OCI-LY1 (cell line): ENCODE data around the gene MPHOSPH8.

Experiments used
- H2AFZ ChIP-seq: fragments of 200-600 bp; sonication (generic), shearing (Covaris generic); 2 replicates; pipeline ENCODE4 v1.6.0; 2014; ENCODE audit warnings: antibody characterized with exemption, mild to moderate bottlenecking, low read length
- H3F3A ChIP-seq: fragments of 200-600 bp; sonication (generic), shearing (Covaris generic); 2 replicates; pipeline ENCODE4 v1.6.0; 2014; ENCODE audit warnings: mild to moderate bottlenecking, antibody characterized with exemption, low read length, moderate library complexity; ENCODE audit not compliant: insufficient read depth
- H3K27ac ChIP-seq: fragments of 200-600 bp; sonication (generic); 2 replicates; pipeline ENCODE4 v1.5.1; 2014; ENCODE audit warnings: low read length, mixed run types, mild to moderate bottlenecking, low read depth; ENCODE audit not compliant: poor library complexity, severe bottlenecking
- H3K27me3 ChIP-seq: fragments of 200-600 bp; sonication (generic); 2 replicates; pipeline ENCODE4 v1.6.0; 2014; ENCODE audit warnings: antibody characterized with exemption, mild to moderate bottlenecking, low read length, moderate library complexity; ENCODE audit not compliant: insufficient read depth
- H3K36me3 ChIP-seq: fragments of 200-600 bp; sonication (generic); 2 replicates; pipeline ENCODE4 v1.6.1; 2014; ENCODE audit warnings: mild to moderate bottlenecking, antibody characterized with exemption, low read length, moderate library complexity, mixed read lengths; ENCODE audit not compliant: insufficient read depth
- H3K4me1 ChIP-seq: fragments of 200-600 bp; sonication (generic); 2 replicates; pipeline ENCODE4 v1.5.1; 2014; ENCODE audit warnings: mild to moderate bottlenecking, low read length, moderate library complexity; ENCODE audit not compliant: insufficient read depth, severe bottlenecking
- H3K4me2 ChIP-seq: fragments of 200-600 bp; sonication (generic), shearing (Covaris generic); 2 replicates; pipeline ENCODE4 v1.6.1; 2014; ENCODE audit warnings: low read length
- H3K4me3 ChIP-seq: fragments of 200-600 bp; sonication (generic); 2 replicates; pipeline ENCODE4 v1.5.1; 2014; ENCODE audit warnings: low read length, low read depth, mild to moderate bottlenecking, mixed read lengths; ENCODE audit not compliant: poor library complexity, severe bottlenecking
- H3K79me2 ChIP-seq: fragments of 200-600 bp; shearing (Covaris generic); 2 replicates; pipeline ENCODE4 v1.6.1; 2016; ENCODE audit warnings: mixed run types, low read length, mixed read lengths; ENCODE audit not compliant: insufficient read depth
- H3K9ac ChIP-seq: fragments of 200-600 bp; sonication (generic), shearing (Covaris generic); 2 replicates; pipeline ENCODE4 v1.6.1; 2014; ENCODE audit warnings: mild to moderate bottlenecking, low read length, mixed read lengths
- H3K9me2 ChIP-seq: fragments of 200-600 bp; sonication (generic), shearing (Covaris generic); 2 replicates; pipeline ENCODE4 v1.6.1; 2014; ENCODE audit warnings: low read depth, mild to moderate bottlenecking, low read length, mixed read lengths
- H3K9me3 ChIP-seq: fragments of 200-600 bp; shearing (Covaris generic); 2 replicates; pipeline ENCODE4 v1.6.1; 2014; ENCODE audit warnings: low read length, mixed read lengths
- H4K20me1 ChIP-seq: fragments of 200-600 bp; sonication (generic), shearing (Covaris generic); 2 replicates; pipeline ENCODE4 v1.6.0; 2016; ENCODE audit warnings: mild to moderate bottlenecking, low read length; ENCODE audit not compliant: insufficient read depth
- CTCF ChIP-seq: fragments of 200-600 bp; sonication (generic), shearing (Covaris generic); IDR thresholded peaks from 2 replicates; pipeline ENCODE4 v1.5.1; 2017; ENCODE audit warnings: mild to moderate bottlenecking, antibody characterized with exemption, low read length, moderate library complexity, mixed read lengths
- EZH2 ChIP-seq: fragments of 200-600 bp; sonication (generic), shearing (Covaris generic); IDR thresholded peaks from 2 replicates; pipeline ENCODE4 v1.8.0; 2017; ENCODE audit warnings: borderline replicate concordance, mixed run types, mild to moderate bottlenecking, antibody characterized with exemption, low read length, moderate library complexity, mixed read lengths

Gene MPHOSPH8

GRCh38 chr13:19663416-19663979 is 30.0 kb downstream of the MPHOSPH8 start:
- Histone ChIP-seq H3F3A (no peaks in the 10 kb centered on the region), H3K4me1 (no peaks in the 10 kb centered on the region), H3K9me2 (no peaks in the 10 kb centered on the region), H3K4me3 (no peak overlapping the region), H3K27ac (no peak overlapping the region), H3K9ac (no peak overlapping the region), H3K27me3 (no peaks in the 10 kb centered on the region), H4K20me1 (no peaks in the 10 kb centered on the region), H3K4me2 (no peak overlapping the region), H2AFZ (no peak overlapping the region), H3K79me2 (no peaks in the 10 kb centered on the region), H3K9me3 (no peaks in the 10 kb centered on the region), H3K36me3 (peaks cover 86% of the 10 kb centered on the region)
- TF ChIP-seq CTCF: no peak
- no peak for TF ChIP-seq EZH2

GRCh38 chr13:19664481-19665230 is 31.2 kb downstream of the MPHOSPH8 start:
- H2AFZ ChIP-seq: no peak overlapping the region
- no peaks in the 10 kb centered on the region for H3K79me2 ChIP-seq
- H3K27ac ChIP-seq: no peak overlapping the region
- no peaks in the 10 kb centered on the region for H3K9me3 ChIP-seq
- no peak overlapping the region for H3K9ac ChIP-seq
- no peaks in the 10 kb centered on the region for H3K4me1 ChIP-seq
- TF ChIP-seq CTCF: no peak
- TF ChIP-seq EZH2: no peak
- H3F3A ChIP-seq: peaks cover 4% of the 10 kb centered on the region; the same call in 1 of the 2 replicates
- H3K4me3 ChIP-seq: no peak overlapping the region
- H3K36me3 ChIP-seq: peaks cover 86% of the 10 kb centered on the region
- H3K9me2 ChIP-seq: no peaks in the 10 kb centered on the region
- no peak overlapping the region for H3K4me2 ChIP-seq
- H3K27me3 ChIP-seq: no peaks in the 10 kb centered on the region
- no peaks in the 10 kb centered on the region for H4K20me1 ChIP-seq

- no peaks in the 10 kb centered on the region for H3K9me3 ChIP-seq
- TF ChIP-seq CTCF (no peak), EZH2 (no peak)
- H2AFZ ChIP-seq: no peak overlapping the region
- no peak overlapping the region for H3K4me3 ChIP-seq
- H3F3A ChIP-seq: peaks cover 4% of the 10 kb centered on the region; the same call in 1 of the 2 replicates
- no peak overlapping the region for H3K4me2 ChIP-seq
- H3K9ac ChIP-seq: no peak overlapping the region
- H3K9me2 ChIP-seq: no peaks in the 10 kb centered on the region
- no peaks in the 10 kb centered on the region for H3K27me3 ChIP-seq
- no peaks in the 10 kb centered on the region for H4K20me1 ChIP-seq
- no peaks in the 10 kb centered on the region for H3K79me2 ChIP-seq
- peaks cover 92% of the 10 kb centered on the region for H3K36me3 ChIP-seq
- H3K27ac ChIP-seq: no peak overlapping the region
- H3K4me1 ChIP-seq: no peaks in the 10 kb centered on the region
Measured at GRCh38 chr13:19665427-19665859, 32.0 kb downstream of the MPHOSPH8 start.
